ENCODE data around the gene CERS5.

DNA sequence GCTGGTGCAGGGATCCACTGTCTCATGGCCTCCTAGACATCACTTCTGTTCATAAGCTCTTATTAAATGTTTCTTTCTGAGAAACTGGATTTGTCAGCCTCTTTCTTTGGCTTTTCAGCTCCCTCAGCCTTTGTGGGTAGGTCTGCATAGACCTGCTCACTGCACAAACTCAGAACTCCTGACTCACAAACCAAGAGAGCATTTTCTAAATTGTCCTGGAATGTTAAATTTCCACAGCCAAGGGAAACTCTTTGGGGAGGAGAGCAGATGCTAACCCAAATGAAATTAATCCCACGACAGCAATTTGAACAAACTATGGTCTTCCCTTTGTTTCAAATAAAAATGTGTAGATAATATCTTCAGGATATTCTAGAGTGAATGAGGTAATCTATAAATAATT, 19.5 kb upstream of the CERS5 start:
- TF ChIP-seq EP300 (IDR thresholded peaks at IDR 0.05): no peak
- TF ChIP-seq, protein P1, sequence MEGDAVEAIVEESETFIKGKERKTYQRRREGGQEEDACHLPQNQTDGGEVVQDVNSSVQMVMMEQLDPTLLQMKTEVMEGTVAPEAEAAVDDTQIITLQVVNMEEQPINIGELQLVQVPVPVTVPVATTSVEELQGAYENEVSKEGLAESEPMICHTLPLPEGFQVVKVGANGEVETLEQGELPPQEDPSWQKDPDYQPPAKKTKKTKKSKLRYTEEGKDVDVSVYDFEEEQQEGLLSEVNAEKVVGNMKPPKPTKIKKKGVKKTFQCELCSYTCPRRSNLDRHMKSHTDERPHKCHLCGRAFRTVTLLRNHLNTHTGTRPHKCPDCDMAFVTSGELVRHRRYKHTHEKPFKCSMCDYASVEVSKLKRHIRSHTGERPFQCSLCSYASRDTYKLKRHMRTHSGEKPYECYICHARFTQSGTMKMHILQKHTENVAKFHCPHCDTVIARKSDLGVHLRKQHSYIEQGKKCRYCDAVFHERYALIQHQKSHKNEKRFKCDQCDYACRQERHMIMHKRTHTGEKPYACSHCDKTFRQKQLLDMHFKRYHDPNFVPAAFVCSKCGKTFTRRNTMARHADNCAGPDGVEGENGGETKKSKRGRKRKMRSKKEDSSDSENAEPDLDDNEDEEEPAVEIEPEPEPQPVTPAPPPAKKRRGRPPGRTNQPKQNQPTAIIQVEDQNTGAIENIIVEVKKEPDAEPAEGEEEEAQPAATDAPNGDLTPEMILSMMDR (IDR thresholded peaks at IDR 0.05): no peak
